ENCODE results near the gene LIN7B. TPM values are rescaled to one million over a fixed set of nuclear protein-coding genes. Genes with fewer than 3 reads are reported as not detected.
"Not testable (repeated sequence)": the region's sequence is repeated elsewhere in the genome, so short reads cannot be mapped to it uniquely, and the experiment has no call there.

Gene LIN7B
- total RNA-seq, 1 experiment from 2014 or later = 12.3 TPM

- Histone ChIP-seq H3K9me3 (no peaks in the 10 kb centered on the region), H3K27me3 (no peaks in the 10 kb centered on the region), H3K36me3 (peaks cover 38% of the 10 kb centered on the region), H3K4me3 (no peak overlapping the region)
- DNase-seq = no peak
These were observed 2.8 kb upstream of the LIN7B start for GRCh38 chr19:49111218-49111998.

- peaks cover 8% of the 10 kb centered on the region for H3K36me3 ChIP-seq
- H3K9me3 ChIP-seq = no peaks in the 10 kb centered on the region
- peak overlapping the region; percentile 72 for H3K4me3 ChIP-seq
- DNase-seq = peak; percentile 63
- H3K27me3 ChIP-seq = peaks cover 2% of the 10 kb centered on the region
These were observed 627 bp downstream of the LIN7B start for GRCh38 chr19:49114630-49115363.

- Histone ChIP-seq H3K4me3 (no peak overlapping the region), H3K36me3 (no peaks in the 10 kb centered on the region), H3K9me3 (no peaks in the 10 kb centered on the region), H3K27me3 (peaks cover 17% of the 10 kb centered on the region)
- no peak for DNase-seq
These were observed 2.4 kb downstream of the LIN7B start for GRCh38 chr19:49116544-49116943.

GRCh38 chr19:49117677-49118564, 3.8 kb downstream of the LIN7B start:
- no peak for DNase-seq
- H3K27me3 ChIP-seq = peaks cover 17% of the 10 kb centered on the region
- peak overlapping the region; percentile 68 for H3K4me3 ChIP-seq
- no peaks in the 10 kb centered on the region for H3K36me3 ChIP-seq
- H3K9me3 ChIP-seq = no peaks in the 10 kb centered on the region

- Histone ChIP-seq H3K27me3 (peaks cover 17% of the 10 kb centered on the region), H3K36me3 (no peaks in the 10 kb centered on the region), H3K9me3 (no peaks in the 10 kb centered on the region), H3K4me3 (peak within 1 kb of the TSS; percentile 68)
- DNase-seq = peak; percentile 94
These were observed 4.6 kb downstream of the LIN7B start, which contains the start of gene C19orf73 for GRCh38 chr19:49118565-49119410. Gene C19orf73 (minus strand): TSS chr19:49119143. CDS start chr19:49119022, 121 bp downstream.

- DNase-seq = peak; percentile 78
- Histone ChIP-seq H3K4me3 (peak within 1 kb of the TSS; percentile 68), H3K36me3 (no peaks in the 10 kb centered on the region), H3K9me3 (no peaks in the 10 kb centered on the region), H3K27me3 (peaks cover 17% of the 10 kb centered on the region)
These were observed 5.5 kb downstream of the LIN7B start, which contains the start of gene PPFIA3 for GRCh38 chr19:49119411-49120324. Gene PPFIA3 (plus strand): TSS chr19:49119544. CDS start chr19:49127874, 8,330 bp downstream.

- peaks cover 17% of the 10 kb centered on the region for H3K27me3 ChIP-seq
- peak overlapping the region; percentile 68; the same call in 1 of the 2 replicates for H3K4me3 ChIP-seq
- DNase-seq = no peak
- no peaks in the 10 kb centered on the region for H3K36me3 ChIP-seq
- no peaks in the 10 kb centered on the region for H3K9me3 ChIP-seq
These were observed 6.1 kb downstream of the LIN7B start for GRCh38 chr19:49120325-49120683.

GRCh38 chr19:49120868-49121267, 6.7 kb downstream of the LIN7B start:
- Histone ChIP-seq H3K36me3 (no peaks in the 10 kb centered on the region), H3K27me3 (peaks cover 17% of the 10 kb centered on the region), H3K4me3 (no peak overlapping the region), H3K9me3 (no peaks in the 10 kb centered on the region)
- DNase-seq = no peak

- not testable (repeated sequence) for H3K9me3 ChIP-seq, DNase-seq, H3K36me3 ChIP-seq, H3K4me3 ChIP-seq
- H3K27me3 ChIP-seq = peaks cover 17% of the 10 kb centered on the region
These were observed 7.7 kb downstream of the LIN7B start for GRCh38 chr19:49121841-49122240.

- not testable (repeated sequence) for DNase-seq, H3K36me3 ChIP-seq, H3K9me3 ChIP-seq, H3K4me3 ChIP-seq
- H3K27me3 ChIP-seq = peaks cover 17% of the 10 kb centered on the region
These were observed 9.1 kb downstream of the LIN7B start for GRCh38 chr19:49123285-49123684.

GRCh38 chr19:49125025-49125731, 11.0 kb downstream of the LIN7B start:
- Histone ChIP-seq H3K27me3 (peaks cover 11% of the 10 kb centered on the region), H3K9me3 (no peaks in the 10 kb centered on the region), H3K4me3 (no peak overlapping the region), H3K36me3 (no peaks in the 10 kb centered on the region)
- DNase-seq = no peak

GRCh38 chr19:49126575-49126974, 12.4 kb downstream of the LIN7B start:
- Histone ChIP-seq H3K9me3 (no peaks in the 10 kb centered on the region), H3K36me3 (no peaks in the 10 kb centered on the region), H3K27me3 (no peaks in the 10 kb centered on the region), H3K4me3 (no peak overlapping the region)
- DNase-seq = no peak

GRCh38 chr19:49127225-49127624, 13.1 kb downstream of the LIN7B start:
- not testable (repeated sequence) for DNase-seq, H3K4me3 ChIP-seq, H3K27me3 ChIP-seq, H3K36me3 ChIP-seq, H3K9me3 ChIP-seq

- Histone ChIP-seq H3K27me3 (no peaks in the 10 kb centered on the region), H3K9me3 (no peaks in the 10 kb centered on the region), H3K4me3 (peak overlapping the region; percentile 49), H3K36me3 (no peaks in the 10 kb centered on the region)
- DNase-seq = peak; percentile 94
These were observed 13.7 kb downstream of the LIN7B start for GRCh38 chr19:49127674-49128544.
